GM21423 (cell line): Measurements from ENCODE around the gene PITPNC1.

Source experiments
- ATAC-seq: cut with Tn5 transposase; IDR thresholded peaks from one replicate; pipeline ENCODE4 v1.9.1; 2021; ENCODE audit warnings: mild to moderate bottlenecking, moderate library complexity; ENCODE audit not compliant: unreplicated experiment

Gene PITPNC1

DNA sequence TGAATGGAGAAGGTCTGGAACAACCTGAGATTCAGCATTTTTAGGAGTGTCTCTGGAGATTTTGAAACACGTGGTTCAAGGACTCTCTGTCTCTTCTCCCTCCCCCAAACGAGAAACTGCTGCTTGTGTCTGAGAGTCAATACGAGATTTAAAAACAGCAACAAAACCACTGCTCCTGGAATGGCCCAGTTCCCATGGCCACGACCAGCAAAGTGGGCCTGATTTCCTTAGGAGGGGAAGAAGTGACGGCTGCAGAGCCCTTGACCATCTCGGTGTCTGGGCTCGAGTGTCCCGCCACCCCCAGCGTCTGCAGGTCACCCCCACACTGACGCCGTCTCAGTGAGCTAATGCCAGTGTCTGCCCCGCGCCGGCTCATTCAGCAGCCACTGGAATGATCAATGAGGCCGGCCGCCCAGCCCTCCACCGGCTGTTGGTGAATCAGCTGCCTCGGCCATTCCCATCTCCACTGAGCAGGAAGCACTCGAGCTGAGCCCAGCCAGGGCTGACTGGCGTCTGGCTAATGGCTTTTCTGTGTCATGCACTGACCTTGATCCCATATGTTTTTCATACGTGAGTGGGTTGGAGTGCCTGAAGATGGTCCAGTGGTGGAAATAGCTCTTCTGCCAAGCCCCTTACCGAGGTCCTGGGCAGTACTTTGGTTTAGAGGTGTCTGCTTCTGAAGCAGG, 151.8 kb downstream of the PITPNC1 start:
- no peak for ATAC-seq

DNA sequence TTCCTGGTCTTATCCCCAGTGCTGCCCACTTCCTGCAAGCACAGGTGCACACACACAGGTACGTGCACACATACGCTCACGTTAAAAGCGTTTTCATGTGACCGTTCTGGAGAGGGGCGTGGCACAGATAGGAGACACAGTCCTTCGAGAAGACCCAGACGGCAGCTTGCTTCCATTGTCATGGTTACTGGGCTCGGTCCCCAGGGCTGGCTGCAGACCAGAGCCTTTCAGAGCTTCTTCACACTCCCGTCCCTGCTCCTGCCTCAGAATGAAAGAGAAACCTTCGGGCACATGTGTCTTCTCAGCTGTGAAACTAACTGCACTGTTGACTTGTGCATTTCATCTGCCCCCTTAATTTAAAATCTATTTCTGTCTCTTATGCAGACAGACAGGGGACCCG, 154.2 kb downstream of the PITPNC1 start:
- no peak for ATAC-seq

DNA sequence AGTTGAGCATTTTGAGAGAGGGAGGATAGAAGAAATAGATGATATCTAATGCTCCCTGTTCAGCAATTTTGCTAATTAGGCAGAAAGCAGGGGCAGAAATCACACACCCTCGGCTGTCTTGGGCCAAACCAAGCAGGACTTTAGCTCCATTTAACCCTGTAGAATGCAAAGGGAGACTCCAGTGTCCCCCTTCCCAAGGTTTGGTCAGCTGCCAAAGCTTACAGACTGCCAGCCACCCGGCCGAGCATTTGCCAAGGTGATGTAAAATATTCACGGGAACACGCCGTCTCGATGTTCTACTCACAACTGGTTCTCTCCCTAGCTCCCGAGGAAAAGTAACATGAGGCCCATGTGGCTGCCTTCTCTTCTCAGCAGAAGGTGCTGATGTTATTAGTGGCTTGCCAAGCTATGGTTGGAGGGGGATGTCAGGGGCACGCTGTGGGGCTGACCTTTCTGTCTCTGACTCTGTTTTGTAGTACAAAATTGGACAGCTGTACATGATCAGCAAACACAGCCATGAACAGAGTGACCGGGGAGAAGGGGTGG, 155.3 kb downstream of the PITPNC1 start:
- ATAC-seq, result no peak

DNA sequence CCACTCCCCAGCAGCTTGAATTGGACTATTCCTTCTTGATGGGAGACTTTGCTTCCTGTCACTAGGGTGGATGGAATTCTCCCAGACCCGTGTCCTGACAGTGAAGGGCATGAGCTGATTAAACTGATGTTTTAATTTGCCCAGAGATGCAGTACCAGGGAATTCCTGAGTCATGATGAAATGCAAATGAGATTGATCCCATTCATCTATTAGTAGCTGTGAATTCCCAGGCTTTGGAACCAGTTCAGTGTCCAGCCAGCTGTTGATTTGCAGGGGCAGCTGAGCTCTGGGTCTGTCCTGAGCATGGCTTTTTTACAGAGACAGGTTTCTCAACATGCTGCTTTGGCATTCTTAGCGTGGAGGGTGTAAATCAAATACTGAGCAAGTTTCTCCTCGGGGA, 157.9 kb downstream of the PITPNC1 start:
- ATAC-seq, result no peak

DNA sequence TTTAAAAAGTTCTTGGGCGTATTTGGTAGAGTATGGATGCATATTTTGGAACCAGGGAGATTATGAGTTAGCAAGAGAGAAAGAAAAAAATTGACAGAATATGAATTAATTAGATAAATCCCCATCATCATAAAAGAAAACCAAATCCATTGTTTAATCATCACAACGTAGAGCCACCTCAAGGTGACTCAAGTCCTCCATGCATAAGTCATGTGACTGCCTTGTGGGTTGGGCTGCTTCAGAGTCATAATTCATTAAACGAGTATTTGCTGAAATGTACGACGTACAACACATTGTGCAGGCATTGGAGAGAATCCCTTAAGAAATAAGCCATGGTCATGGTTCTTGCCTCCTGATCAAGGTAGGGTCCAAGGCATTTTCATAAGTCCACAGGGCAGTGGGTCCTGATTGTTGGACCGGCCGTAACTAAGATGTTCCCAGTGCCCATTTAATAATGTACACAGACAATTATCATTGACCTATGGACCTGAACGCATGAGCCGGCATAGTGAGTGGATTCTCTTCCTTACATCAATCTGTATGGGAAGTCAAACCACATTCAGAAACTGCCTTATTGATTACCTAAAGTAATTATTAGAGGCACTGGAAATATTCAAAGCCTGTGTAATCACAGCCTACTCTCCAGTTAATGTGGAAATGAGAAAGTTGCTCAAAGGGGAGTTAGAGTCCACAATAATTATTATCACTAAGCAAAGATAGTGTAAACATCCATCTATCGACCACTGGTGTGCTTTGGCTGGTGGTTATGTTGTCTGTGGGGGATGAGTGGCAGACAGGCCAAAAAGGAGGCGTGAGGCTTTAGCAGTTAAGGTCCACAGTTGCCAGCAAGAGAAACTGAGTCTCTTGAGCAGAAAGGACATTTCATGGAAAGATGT, 165.4 kb downstream of the PITPNC1 start:
- no peak for ATAC-seq

DNA sequence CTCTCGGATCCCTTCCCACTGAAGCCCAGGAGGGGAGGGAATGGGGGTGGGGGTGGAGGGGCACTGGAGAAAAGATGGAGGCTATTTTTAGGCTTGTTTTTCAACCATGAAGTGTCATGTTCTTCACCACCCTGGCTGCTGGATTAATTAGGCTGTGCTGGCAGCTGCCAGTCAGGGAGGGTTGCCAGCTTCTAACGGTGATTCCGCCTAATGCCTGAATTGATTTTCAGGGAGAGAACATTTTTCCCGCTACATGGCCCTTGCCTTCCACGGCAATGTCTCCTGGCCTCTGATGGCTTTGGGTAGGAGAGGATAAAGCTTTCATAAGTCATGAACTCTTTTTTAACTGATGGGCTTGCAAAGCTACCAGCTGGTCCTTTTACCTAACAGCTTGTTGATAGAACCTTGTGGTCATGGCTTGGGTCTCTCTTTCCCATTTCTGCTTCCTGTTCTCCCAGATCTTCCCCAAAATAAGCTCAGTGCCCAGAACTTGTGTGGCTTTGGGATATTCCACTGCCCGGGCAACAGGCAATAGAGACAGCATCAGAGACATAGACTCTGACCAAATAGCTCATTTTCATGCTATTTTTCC, 167.4 kb downstream of the PITPNC1 start:
- no peak for ATAC-seq

DNA sequence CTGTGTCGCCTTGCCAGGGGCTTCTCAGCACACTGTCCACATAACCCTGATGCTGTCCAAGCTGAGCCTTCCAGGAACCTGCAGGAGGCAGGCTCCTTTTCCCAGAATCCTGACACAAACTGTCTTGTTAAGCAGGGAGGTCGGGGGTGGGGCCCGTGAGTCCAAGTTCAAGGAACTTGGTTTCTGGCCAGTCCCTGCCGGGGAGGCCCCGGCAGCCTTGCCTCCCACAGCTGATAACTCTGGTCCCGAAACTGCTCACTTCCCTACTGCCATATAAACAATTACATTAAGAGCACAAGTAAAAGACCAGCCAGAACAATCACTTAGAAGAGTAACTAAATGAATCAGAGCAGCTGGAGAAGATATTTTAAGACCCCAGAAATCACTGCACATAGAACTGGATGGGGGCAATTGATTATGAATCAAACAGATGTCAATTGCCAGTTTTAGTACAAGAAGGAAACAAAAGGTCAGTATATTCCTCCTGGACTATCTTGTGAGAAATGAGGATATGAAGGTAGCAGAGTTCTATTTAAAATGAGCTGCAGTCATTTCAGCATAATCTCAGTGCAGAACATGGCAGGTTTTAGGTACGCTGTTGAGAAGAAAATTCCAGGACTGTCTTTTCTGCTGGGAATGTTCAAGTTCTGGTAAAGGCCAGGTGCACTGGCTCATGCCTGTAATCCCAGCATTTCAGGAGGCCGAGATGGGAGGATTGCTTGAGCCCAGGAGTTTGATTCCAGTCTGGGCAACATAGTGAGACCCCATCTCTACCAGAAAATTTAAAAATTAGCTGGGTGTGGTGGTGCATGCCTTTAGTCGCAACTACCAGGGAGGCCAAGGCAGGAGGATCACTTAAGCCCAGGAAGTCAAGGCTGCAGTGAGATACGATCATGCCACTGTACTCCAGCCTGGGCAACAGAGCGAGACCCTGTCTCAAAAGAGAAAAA, 169.8 kb downstream of the PITPNC1 start:
- peak; percentile 85 for ATAC-seq

DNA sequence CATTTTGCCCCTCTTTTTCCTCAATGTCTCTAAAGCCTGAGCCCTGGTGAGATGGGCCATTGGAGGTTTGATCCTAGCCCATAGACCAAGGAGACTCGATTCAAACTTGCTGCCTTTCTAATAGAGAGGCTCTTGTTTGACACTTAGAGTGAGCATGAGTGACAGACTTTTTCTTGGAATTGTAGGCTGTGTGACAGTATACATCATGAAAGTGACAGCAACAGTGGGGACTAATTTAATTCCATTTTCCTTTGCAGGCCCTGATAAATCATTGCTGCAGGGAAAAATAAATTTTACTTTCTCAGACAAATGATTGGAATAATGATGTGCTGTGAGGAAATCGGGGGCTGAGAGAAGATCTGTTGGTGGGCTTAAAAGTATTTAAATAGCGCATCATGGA, 171.6 kb downstream of the PITPNC1 start:
- ATAC-seq, result no peak

DNA sequence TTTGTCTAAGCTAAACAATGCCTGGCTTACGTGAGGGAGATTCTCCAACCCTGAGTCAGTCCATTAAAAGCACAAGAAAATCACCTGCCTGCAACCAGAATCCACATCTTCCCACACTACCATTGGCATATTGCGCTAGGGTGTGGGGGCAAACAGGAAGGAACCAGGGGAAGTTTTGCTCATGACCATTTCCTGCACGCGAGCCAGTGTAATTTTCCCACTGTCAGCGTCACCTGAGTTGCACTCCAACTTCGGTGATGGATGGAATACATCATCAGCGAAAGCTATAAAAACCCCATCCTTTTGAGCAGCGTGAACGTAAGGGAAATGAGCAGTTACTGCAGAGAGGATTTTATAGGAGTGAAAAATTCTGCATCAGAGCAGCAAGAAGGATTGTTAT, 172.7 kb downstream of the PITPNC1 start:
- no peak for ATAC-seq

DNA sequence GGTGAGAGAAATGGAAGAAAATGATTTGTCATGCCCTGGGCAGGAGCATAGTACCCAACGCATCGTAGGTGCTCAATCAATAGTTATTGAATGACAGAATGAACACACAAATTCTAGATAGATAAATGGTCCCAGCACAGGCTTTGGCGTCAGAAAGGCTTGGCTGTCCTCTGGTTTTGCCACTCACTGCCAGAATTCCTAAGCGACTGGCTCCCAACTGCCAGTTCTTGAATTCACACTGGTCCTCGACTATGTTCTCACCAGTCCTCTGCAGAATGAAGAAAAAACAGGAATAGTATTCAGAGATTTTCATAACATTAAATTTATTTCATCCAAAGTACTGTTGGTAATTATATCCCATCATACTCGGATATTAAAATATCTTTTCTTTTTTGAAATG, 177.6 kb downstream of the PITPNC1 start:
- ATAC-seq, result no peak

DNA sequence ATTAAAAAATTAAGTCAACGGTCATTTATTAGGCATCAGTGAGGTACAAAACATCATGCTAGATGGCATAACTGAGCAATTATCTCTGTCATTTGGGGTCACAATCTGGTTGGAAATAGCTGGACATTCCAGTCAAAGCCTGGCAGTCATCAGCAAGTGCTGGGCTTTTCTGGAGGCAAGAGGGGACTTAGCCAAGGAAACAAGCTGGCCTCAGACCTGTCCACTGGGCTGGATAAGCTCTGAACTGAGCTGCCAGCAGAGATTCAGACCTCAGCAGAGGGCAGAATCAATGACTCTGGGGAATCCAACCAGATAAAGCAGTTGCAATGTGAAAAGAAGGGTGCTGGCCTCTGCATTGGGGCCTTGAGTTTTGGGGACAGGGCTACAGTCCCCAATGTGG, 178.8 kb downstream of the PITPNC1 start:
- ATAC-seq, result no peak

DNA sequence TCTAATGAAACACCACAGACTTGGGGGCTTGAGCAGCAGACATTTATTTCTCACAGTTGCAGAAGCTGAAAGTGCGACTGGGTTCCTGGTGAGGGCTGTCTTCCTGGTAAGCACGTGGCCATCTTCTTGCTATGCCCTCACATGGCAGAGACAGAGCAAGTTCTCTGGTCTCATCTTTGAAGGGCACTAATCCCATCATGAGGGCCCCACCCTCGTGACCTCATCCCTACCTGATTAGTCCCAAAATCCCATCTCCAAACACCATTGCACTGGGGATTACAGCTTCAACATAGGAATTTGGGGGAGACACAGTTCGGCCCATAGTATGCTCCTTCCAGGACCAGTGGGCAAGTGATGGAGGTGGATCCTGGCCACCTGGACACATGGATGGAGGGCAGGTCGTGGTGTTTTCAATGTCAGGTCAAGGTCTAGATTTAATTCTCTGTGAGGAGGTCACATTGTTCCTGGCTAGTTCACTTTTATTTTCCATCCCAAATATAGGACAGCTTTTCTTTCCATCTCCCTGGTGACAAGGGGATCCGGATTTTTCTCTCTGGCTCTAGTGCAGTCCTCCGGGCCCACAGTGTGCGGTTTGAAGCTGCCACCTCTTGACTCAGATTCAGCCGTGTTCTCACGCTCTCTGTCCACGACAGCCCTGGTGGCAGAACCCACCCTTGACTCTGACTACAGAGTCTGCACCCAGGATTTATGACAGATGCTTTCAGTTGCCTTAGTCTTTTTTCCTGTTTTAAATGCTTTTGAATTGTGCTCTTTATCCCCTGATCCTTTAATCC, 180.2 kb downstream of the PITPNC1 start:
- no peak for ATAC-seq

DNA sequence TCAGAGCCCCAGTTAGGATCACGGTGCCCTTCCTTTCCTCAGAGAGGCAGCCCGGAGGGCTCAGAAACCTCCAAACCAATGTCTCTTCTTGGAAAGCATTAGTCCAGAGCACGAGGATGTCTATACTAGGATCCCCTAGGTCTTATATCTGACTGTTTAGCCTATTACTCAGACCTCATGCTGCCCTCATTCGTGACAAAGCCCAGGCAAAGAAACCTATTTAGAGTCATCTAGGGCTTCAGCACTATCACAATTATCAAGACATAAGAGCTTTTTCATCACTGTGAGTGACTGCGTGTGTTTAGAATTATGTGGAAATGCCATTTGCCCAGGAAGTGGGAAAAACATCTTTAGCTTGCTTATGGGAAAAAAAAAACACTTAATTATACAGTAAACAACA, 180.8 kb downstream of the PITPNC1 start:
- ATAC-seq, result no peak

DNA sequence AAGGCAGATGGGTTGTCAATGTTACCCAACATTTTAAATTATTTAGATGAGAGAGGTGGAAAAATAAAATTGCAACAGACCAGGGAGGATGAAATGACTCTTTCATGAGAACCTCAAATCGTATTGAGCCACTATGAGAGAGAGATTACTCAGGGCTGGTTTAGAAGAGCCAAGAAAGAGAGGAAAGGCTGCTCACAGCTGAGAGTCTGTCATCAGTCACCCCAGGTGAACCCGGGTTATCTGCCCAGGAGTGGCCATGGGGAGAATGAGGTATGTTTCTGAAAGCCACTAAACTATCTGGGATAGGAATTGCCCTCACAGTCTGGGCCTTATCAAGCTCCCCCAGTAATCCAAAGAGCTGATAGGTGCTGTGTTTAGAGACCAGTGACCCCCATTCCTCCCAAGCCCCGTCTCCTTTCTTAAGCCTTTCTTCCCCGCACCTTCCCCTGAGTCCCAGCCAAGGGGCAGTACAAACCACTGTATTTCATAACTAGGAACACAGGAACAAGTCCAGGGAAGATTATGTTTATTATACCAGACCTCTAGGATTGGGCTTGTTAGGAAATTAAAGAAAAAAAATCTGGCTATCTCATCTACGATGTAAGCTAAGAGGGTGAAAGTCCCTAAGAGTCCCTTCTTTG, 181.8 kb downstream of the PITPNC1 start:
- ATAC-seq, result no peak

DNA sequence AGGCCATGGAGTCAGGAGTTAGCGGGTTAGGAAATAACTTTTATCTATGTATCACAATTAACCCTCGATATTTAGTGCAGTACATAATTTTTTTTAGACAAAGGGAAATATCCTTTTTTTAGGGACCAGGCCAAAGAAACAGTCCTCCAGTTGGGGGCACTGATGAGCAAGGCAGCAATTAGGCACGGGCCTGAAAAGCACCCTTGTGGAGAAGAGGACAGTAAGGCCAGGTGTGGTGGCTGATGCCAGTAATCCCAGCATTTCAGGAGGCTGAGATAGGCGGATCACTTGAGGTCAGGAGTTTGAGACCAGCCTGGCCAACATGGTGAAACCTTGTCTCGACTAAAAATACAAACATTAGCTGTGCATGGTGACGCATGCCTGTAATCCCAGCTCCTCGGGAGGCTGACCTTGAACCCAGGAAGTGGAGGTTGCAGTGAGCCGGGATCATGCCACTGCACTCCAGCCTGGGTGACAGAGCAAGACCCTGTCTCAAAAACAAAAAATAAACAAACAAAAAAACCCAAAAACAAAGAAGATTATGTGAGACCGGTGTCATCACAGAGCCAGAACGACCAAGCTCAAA, 182.4 kb downstream of the PITPNC1 start:
- ATAC-seq, result no peak

DNA sequence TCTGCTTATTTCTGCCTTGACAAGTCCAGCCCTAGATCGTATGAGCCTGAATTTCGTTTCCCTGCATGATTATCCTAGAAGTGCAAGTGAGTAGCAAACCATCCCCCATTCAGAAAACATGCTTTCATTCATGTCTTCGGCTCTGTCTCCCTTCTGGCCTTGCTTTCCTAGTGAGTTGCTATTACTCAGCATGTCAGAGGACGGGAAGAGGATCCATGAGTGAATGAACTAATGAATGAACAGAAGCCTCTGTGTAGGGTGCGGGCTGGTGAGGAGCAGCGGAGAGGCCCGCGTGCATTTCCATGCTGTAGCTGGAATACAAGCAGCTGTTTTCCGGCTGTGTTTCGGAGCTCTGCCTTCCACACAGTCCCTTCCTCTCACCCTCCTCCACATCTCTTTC, 184.9 kb downstream of the PITPNC1 start:
- no peak for ATAC-seq

DNA sequence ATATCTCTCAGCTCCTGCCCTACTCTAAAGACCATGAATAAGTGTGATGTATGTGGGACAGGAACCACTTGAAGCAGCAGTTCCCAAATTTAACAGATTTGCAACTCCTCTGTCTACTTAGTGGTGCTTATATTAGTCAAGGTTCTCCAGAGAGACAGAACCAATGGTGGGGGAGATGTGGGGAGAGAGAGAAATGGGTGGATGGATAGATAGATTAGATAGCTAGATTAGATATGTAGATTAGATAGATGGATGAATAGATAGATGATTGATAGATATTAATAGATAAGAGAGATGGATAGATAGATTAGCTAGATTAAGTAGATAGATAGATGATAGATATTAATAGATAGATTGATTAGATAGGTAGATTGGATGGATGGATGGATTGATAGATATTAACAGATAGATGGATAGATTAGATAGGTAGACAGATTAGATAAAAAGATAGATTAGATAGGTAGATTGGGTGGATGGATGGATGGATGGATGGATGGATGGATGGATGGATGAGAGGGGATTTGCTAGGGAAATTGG, 186.7 kb downstream of the PITPNC1 start:
- ATAC-seq, result no peak

DNA sequence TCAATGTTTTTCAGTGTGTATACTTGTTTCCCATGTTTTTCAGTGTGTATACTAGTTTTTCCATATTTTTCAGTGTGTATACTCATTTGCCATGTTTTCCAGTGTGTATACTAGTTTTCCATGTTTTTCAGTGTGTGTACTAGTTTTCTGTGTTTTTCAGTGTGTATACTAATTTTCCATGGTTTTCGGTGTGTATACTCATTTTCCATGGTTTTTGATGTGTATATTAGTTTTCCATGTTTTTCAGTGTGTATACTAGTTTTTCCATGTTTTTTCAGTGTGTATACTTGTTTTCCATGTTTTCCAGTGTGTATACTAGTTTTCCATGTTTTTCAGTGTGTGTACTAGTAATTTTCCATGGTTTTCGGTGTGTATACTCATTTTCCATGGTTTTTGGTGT, 188.0 kb downstream of the PITPNC1 start:
- ATAC-seq, result no peak

DNA sequence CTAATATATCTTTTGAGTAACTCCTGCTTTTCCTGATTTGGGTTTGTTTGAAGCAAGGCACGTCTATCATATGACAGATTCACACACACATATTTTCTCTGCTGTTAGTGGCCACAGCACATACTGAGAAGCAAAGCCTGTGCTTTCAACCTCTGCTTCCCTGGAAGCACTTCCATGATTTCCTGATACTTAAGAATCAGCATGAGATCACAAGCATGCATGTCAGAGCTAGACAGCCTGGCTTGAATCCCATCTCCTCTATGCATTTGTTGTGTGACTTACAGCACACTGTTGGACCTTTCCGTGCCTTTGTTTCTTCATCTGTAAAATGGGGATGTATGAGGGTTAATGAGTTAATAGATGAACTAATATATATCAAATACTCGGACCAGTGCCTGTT, 189.6 kb downstream of the PITPNC1 start:
- no peak for ATAC-seq
